HFF-Myc (cell line): ENCODE data around the gene SERPINC1.

Source experiments
- DNase-seq: peaks from one replicate; pipeline ENCODE4 v3.0.0-alpha.2; 2011; ENCODE audit warnings: low read depth; ENCODE audit errors: extremely low read depth
- H3K4me3 ChIP-seq: replicated peaks from 2 replicates; pipeline ENCODE4 v1.5.1; 2011; ENCODE audit warnings: low read depth, mild to moderate bottlenecking, control low read depth, low read length
- CTCF ChIP-seq: IDR thresholded peaks from 2 replicates; pipeline ENCODE4 v1.5.1; 2012; ENCODE audit warnings: mild to moderate bottlenecking, low read depth, low read length, control low read depth; ENCODE audit errors: missing control alignments

Gene SERPINC1

GRCh38 chr1:173876732-173877131 is 40.4 kb downstream of the SERPINC1 start:
- no peak for TF ChIP-seq CTCF
- no peak overlapping the region for H3K4me3 ChIP-seq
- DNase-seq, result no peak

- no peak overlapping the region for H3K4me3 ChIP-seq
- no peak for TF ChIP-seq CTCF
These were observed 45.6 kb downstream of the SERPINC1 start for GRCh38 chr1:173871500-173871899.

GRCh38 chr1:173871091-173871490 is 46.0 kb downstream of the SERPINC1 start:
- H3K4me3 ChIP-seq, result no peak overlapping the region
- TF ChIP-seq CTCF, result no peak
- no peak for DNase-seq

More at GRCh38 chr1:173871500-173871899, 45.6 kb downstream of the SERPINC1 start:
- DNase-seq, result no peak

- TF ChIP-seq CTCF, result no peak
- DNase-seq, result no peak
- no peak overlapping the region for H3K4me3 ChIP-seq
These were observed 46.7 kb downstream of the SERPINC1 start for GRCh38 chr1:173870252-173871075.

GRCh38 chr1:173869021-173869359 is 48.1 kb downstream of the SERPINC1 start:
- no peak for TF ChIP-seq CTCF
- peak overlapping the region; percentile 84 for H3K4me3 ChIP-seq
- DNase-seq, result no peak

GRCh38 chr1:173868266-173869020 is 48.7 kb downstream of the SERPINC1 start, which contains the start of gene ZBTB37:
TSS of gene ZBTB37 (plus strand) at chr1:173868380. CDS start at chr1:173870226, 1,846 bp downstream.
- H3K4me3 ChIP-seq, result peak within 1 kb of the TSS; percentile 84
- no peak for DNase-seq
- TF ChIP-seq CTCF, result no peak
